ENCODE measurements around the gene ESR2. TPM values are rescaled to one million over a fixed set of nuclear protein-coding genes. Genes with fewer than 3 reads are reported as not detected.

The ESR2 gene
- total and polyA plus RNA-seq, 12 donors: 0.12 to 1.6 (median 0.73) TPM

- ATAC-seq (no peak), DNase-seq (no peak)
- Histone ChIP-seq H3K36me3 (peaks cover 0 to 23% (median 0%) of the 10 kb centered on the region in 9 donors), H3K4me3 (no peak overlapping the region), H3K27ac (no peak overlapping the region), H3K27me3 (no peaks in the 10 kb centered on the region), H3K4me1 (peaks cover 0 to 22% (median 10%) of the 10 kb centered on the region in 9 donors), H3K9me3 (no peaks in the 10 kb centered on the region)
- intact Hi-C loops (cut with DNase I): no loop called here
- WGBS, 2 donors: 75 to 80% methylated on average over 13 of the region's 13 CpGs
- TF ChIP-seq, protein P1, sequence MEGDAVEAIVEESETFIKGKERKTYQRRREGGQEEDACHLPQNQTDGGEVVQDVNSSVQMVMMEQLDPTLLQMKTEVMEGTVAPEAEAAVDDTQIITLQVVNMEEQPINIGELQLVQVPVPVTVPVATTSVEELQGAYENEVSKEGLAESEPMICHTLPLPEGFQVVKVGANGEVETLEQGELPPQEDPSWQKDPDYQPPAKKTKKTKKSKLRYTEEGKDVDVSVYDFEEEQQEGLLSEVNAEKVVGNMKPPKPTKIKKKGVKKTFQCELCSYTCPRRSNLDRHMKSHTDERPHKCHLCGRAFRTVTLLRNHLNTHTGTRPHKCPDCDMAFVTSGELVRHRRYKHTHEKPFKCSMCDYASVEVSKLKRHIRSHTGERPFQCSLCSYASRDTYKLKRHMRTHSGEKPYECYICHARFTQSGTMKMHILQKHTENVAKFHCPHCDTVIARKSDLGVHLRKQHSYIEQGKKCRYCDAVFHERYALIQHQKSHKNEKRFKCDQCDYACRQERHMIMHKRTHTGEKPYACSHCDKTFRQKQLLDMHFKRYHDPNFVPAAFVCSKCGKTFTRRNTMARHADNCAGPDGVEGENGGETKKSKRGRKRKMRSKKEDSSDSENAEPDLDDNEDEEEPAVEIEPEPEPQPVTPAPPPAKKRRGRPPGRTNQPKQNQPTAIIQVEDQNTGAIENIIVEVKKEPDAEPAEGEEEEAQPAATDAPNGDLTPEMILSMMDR (IDR thresholded peaks at IDR 0.05): no peak
Measured at GRCh38 chr14:64235652-64236640, 58.2 kb downstream of the ESR2 start.

DNA sequence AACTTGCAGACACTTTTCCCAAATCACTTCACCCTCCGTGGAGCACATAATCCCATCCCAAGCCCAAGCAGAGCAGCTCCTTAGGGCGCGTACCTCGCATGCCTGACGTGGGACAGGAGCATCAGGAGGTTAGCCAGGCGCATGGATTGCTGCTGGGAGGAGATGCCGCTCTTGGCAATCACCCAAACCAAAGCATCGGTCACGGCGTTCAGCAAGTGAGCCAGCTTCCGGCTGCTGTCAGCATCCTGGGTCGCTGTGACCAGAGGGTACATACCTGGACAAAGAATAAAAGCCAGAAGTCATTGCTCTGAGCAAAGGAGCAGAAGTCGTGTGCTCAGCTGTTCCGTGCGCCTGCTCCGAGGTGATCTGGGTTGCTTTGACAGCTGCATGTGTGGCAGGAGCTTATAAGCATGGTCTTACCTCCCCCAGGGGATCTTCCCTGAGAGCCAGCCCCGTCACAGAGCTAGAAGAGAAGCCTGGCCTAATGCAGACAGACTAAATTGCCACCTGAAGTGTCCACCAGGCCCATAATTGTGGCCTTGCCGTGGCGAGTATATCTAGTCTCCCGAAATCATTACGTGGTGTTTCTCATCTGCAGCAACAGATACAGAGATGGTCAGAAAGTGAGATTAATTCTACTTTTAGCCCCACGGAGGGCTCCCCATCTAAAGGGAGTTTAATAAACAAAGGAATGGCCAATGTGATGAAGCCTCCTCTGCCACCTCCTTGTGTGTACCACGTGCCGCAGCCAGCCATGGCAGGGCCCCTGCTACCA lies 59.1 kb downstream of the ESR2 start:
- Histone ChIP-seq H3K36me3 (peaks cover 0 to 32% (median 0%) of the 10 kb centered on the region in 9 donors), H3K9me3 (no peaks in the 10 kb centered on the region), H3K4me1 (peaks cover 0 to 22% (median 10%) of the 10 kb centered on the region in 9 donors), H3K4me3 (no peak overlapping the region), H3K27me3 (no peaks in the 10 kb centered on the region), H3K27ac (no peak overlapping the region)
- intact Hi-C loops (cut with DNase I): no loop called here
- WGBS, 2 donors: 59 to 61% methylated on average over 24 of the region's 24 CpGs
- ATAC-seq: peak in 1 of 8 donors; percentile 36
- TF ChIP-seq, protein P1 (IDR thresholded peaks at IDR 0.05): no peak
- no peak for DNase-seq

DNA sequence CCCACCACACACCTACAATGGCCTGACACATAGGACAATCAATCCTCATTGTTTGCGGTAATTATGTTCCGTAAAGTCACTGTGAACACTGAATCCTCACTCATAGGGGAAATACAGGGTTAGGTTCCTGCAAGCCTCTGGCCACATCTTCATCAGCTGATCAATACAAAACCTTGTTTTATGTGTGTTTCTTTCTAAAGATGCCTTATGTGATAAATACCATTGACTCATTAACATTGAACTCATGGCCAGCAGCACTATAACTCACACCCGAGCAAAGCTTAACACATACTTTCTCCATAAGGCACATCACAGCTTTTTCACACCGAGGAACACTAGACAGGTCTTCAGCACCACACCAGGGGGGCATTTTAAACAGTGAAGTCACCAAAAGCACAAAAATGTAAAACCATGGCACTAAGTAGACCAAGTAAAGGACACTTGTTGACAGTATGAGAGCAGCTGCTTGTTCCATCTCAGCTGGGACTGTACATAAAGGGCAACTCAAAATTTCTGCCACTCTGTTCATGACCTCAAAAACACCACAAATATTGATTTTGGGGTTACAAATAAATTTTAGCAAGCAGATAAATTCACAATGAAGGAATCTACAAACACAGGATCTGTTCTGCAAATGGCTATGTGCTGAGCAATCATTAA lies 60.5 kb downstream of the ESR2 start:
- H3K4me1 ChIP-seq: peaks cover 0 to 22% (median 10%) of the 10 kb centered on the region in 9 donors
- 94 to 95% methylated on average over 4 of the region's 4 CpGs for WGBS, 2 donors
- TF ChIP-seq, protein P1 (IDR thresholded peaks at IDR 0.05): no peak
- peaks cover 0 to 46% (median 3%) of the 10 kb centered on the region in 9 donors for H3K36me3 ChIP-seq
- no peak overlapping the region for H3K27ac ChIP-seq
- H3K27me3 ChIP-seq: no peaks in the 10 kb centered on the region
- ATAC-seq (no peak), DNase-seq (no peak)
- intact Hi-C loops (cut with DNase I): no loop called here
- H3K9me3 ChIP-seq: no peaks in the 10 kb centered on the region
- H3K4me3 ChIP-seq: no peak overlapping the region

GRCh38 chr14:64232944-64233343 lies 61.2 kb downstream of the ESR2 start:
- ATAC-seq: peak in 3 of 8 donors; percentile 3 to 36 (median 12)
- TF ChIP-seq, protein P1 (IDR thresholded peaks at IDR 0.05): no peak
- 95 to 96% methylated on average over 9 of the region's 9 CpGs for WGBS, 2 donors
- intact Hi-C loops (cut with DNase I): no loop called here
- no peaks in the 10 kb centered on the region for H3K27me3 ChIP-seq
- H3K27ac ChIP-seq: peak overlapping the region in 7 of 10 donors; percentile 50 to 70 (median 63)
- no peak for DNase-seq
- H3K4me1 ChIP-seq: peaks cover 0 to 22% (median 10%) of the 10 kb centered on the region in 9 donors
- H3K36me3 ChIP-seq: peaks cover 0 to 53% (median 10%) of the 10 kb centered on the region in 9 donors
- H3K4me3 ChIP-seq: no peak overlapping the region
- no peaks in the 10 kb centered on the region for H3K9me3 ChIP-seq
